H1 (cell line): ENCODE measurements around the gene GIPC2.

Experiments used
- CEBPB ChIP-seq: IDR thresholded peaks from 2 replicates; pipeline ENCODE4 v1.6.1; 2012; ENCODE audit warnings: low read depth, low read length
- EZH2 ChIP-seq: fragments of 200-600 bp; sonication (generic); IDR thresholded peaks from 2 replicates; pipeline ENCODE4 v1.7.1; 2012; ENCODE audit warnings: low read depth, mild to moderate bottlenecking, moderate library complexity, low read length, inconsistent platforms; ENCODE audit not compliant: severe bottlenecking
- GABPA ChIP-seq: IDR thresholded peaks from 2 replicates; pipeline ENCODE4 v1.6.1; 2011; ENCODE audit warnings: mild to moderate bottlenecking, low read length, moderate library complexity, borderline replicate concordance; ENCODE audit not compliant: insufficient read depth
- POLR2A ChIP-seq, 2 experiments: IDR thresholded peaks; 1 replicate in 1 of 2; 2 replicates in 1 of 2; pipeline ENCODE4 v1.6.1; 2011; ENCODE audit warnings: low read depth in 2 of 2, low read length in 2 of 2, mild to moderate bottlenecking in 2 of 2; ENCODE audit errors: control extremely low read depth in 1 of 2
- POLR2AphosphoS5 ChIP-seq: IDR thresholded peaks from 2 replicates; pipeline ENCODE4 v1.6.1; 2011; ENCODE audit warnings: low read depth, low read length
- RAD21 ChIP-seq, 2 experiments: IDR thresholded peaks in 1 of 2; conservative IDR thresholded peaks in 1 of 2; 2 replicates each; pipeline ENCODE4 v1.6.1; 2011; ENCODE audit warnings: low read depth in 2 of 2, low read length in 2 of 2, improper control_type of control experiment in 1 of 2, inconsistent platforms in 1 of 2, mild to moderate bottlenecking in 1 of 2, moderate library complexity in 1 of 2
- RBBP5 ChIP-seq: IDR thresholded peaks from 2 replicates; pipeline ENCODE4 v1.7.1; 2012; ENCODE audit warnings: low read depth, mild to moderate bottlenecking, inconsistent platforms, low read length, moderate library complexity, borderline replicate concordance
- TAF1 ChIP-seq: IDR thresholded peaks from 2 replicates; pipeline ENCODE4 v1.6.1; 2011; ENCODE audit warnings: mild to moderate bottlenecking, low read depth, low read length
- TEAD4 ChIP-seq: IDR thresholded peaks from 2 replicates; pipeline ENCODE4 v1.6.1; 2012; ENCODE audit warnings: low read depth, low read length, inconsistent platforms, mixed read lengths
- ZNF274 ChIP-seq: IDR thresholded peaks from 2 replicates; pipeline ENCODE4 v1.7.0; 2012; ENCODE audit warnings: low read length, borderline replicate concordance; ENCODE audit errors: extremely low read depth
- TF ChIP-seq, protein P1 (sequence below): IDR thresholded peaks from 2 replicates; pipeline ENCODE4 v1.6.1; 2012; ENCODE audit warnings: low read length, inconsistent platforms
- TF ChIP-seq, protein P2 (sequence below), 3 experiments: IDR thresholded peaks; 1 replicate in 2 of 3; 2 replicates in 1 of 3; pipeline versions ENCODE4 v1.5.1 to v1.6.1; 2011; ENCODE audit warnings: low read length in 3 of 3, mild to moderate bottlenecking in 3 of 3, inconsistent platforms in 2 of 3, low read depth in 1 of 3, moderate library complexity in 1 of 3; ENCODE audit not compliant: insufficient read depth in 1 of 3; ENCODE audit errors: control extremely low read depth in 1 of 3
- TF ChIP-seq, protein P3 (sequence below): IDR thresholded peaks from 2 replicates; pipeline ENCODE4 v1.6.1; 2011; ENCODE audit warnings: low read length, improper control_type of control experiment

DNA sequence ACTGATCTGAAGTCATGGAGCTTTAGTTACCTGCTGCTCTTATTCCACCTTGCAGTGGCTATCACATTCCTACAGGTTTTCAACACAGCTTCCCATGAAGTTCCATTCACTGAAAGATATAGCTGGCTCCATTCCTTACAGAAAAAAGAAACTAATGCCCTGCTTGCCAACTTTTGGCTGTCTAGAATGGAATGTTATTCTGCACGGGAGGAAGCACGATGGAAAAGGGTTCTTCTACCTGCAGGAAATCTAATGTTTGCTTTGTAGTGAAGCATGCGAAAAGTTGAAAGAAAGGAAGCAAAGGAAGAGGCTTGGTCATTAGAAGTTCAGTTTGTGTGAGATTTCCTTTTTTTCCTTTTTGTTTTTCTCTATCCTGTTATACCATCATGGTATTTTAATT lies 32.6 kb downstream of the GIPC2 start:
- TF ChIP-seq CEBPB: no peak
- TF ChIP-seq GABPA: no peak
- TF ChIP-seq, protein P1, sequence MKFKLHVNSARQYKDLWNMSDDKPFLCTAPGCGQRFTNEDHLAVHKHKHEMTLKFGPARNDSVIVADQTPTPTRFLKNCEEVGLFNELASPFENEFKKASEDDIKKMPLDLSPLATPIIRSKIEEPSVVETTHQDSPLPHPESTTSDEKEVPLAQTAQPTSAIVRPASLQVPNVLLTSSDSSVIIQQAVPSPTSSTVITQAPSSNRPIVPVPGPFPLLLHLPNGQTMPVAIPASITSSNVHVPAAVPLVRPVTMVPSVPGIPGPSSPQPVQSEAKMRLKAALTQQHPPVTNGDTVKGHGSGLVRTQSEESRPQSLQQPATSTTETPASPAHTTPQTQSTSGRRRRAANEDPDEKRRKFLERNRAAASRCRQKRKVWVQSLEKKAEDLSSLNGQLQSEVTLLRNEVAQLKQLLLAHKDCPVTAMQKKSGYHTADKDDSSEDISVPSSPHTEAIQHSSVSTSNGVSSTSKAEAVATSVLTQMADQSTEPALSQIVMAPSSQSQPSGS: no peak
- TF ChIP-seq TEAD4: no peak
- no peak for TF ChIP-seq ZNF274
- TF ChIP-seq POLR2AphosphoS5: no peak
- TF ChIP-seq TAF1: no peak
- TF ChIP-seq RAD21 (IDR thresholded peaks at IDR 0.05 in 1 of 2, conservative IDR thresholded peaks at IDR 0.05 in 1 of 2; ENCODE audit: low read depth in 2 of 2, low read length in 2 of 2): no peak
- TF ChIP-seq, protein P2, sequence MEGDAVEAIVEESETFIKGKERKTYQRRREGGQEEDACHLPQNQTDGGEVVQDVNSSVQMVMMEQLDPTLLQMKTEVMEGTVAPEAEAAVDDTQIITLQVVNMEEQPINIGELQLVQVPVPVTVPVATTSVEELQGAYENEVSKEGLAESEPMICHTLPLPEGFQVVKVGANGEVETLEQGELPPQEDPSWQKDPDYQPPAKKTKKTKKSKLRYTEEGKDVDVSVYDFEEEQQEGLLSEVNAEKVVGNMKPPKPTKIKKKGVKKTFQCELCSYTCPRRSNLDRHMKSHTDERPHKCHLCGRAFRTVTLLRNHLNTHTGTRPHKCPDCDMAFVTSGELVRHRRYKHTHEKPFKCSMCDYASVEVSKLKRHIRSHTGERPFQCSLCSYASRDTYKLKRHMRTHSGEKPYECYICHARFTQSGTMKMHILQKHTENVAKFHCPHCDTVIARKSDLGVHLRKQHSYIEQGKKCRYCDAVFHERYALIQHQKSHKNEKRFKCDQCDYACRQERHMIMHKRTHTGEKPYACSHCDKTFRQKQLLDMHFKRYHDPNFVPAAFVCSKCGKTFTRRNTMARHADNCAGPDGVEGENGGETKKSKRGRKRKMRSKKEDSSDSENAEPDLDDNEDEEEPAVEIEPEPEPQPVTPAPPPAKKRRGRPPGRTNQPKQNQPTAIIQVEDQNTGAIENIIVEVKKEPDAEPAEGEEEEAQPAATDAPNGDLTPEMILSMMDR (IDR thresholded peaks at IDR 0.05; ENCODE audit: control extremely low read depth in 1 of 3, insufficient read depth in 1 of 3, low read depth in 1 of 3, low read length in 3 of 3): no peak
- TF ChIP-seq RBBP5: no peak
- TF ChIP-seq EZH2: no peak
- TF ChIP-seq POLR2A (IDR thresholded peaks at IDR 0.05; ENCODE audit: control extremely low read depth in 1 of 2, low read depth in 2 of 2, low read length in 2 of 2): no peak
- TF ChIP-seq, protein P3, sequence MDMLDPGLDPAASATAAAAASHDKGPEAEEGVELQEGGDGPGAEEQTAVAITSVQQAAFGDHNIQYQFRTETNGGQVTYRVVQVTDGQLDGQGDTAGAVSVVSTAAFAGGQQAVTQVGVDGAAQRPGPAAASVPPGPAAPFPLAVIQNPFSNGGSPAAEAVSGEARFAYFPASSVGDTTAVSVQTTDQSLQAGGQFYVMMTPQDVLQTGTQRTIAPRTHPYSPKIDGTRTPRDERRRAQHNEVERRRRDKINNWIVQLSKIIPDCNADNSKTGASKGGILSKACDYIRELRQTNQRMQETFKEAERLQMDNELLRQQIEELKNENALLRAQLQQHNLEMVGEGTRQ: no peak
